HL-60 (cell line): ENCODE data around the gene YTHDF1.

Experiments used
- GABPA ChIP-seq: IDR thresholded peaks from 2 replicates; pipeline ENCODE4 v1.6.1; 2012; ENCODE audit warnings: low read depth
- POLR2AphosphoS5 ChIP-seq: IDR thresholded peaks from 2 replicates; pipeline ENCODE4 v1.6.1; 2012; ENCODE audit warnings: low read depth
- TF ChIP-seq, protein P1 (sequence below): IDR thresholded peaks from one replicate; pipeline ENCODE4 v1.5.1; 2011; ENCODE audit warnings: low read length, control low read depth, inconsistent platforms; ENCODE audit not compliant: insufficient read depth

DNA sequence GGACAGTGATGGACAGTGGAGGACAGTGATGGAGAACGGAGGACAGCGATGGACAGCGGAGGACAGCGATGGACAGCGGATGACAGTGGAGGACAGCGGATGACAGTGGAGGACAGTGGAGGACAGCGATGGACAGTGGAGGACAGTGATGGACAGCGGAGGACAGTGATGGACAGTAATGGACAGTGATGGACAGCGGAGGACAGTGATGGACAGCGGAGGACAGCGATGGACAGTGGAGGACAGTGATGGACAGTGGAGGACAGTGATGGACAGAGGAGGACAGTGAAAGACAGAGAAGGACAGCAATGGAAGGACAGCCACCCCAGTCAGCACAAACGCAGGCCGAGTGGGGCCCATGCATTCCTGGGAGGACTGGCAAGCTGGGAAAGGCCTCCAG, 41.7 kb upstream of the YTHDF1 start:
- TF ChIP-seq, protein P1, sequence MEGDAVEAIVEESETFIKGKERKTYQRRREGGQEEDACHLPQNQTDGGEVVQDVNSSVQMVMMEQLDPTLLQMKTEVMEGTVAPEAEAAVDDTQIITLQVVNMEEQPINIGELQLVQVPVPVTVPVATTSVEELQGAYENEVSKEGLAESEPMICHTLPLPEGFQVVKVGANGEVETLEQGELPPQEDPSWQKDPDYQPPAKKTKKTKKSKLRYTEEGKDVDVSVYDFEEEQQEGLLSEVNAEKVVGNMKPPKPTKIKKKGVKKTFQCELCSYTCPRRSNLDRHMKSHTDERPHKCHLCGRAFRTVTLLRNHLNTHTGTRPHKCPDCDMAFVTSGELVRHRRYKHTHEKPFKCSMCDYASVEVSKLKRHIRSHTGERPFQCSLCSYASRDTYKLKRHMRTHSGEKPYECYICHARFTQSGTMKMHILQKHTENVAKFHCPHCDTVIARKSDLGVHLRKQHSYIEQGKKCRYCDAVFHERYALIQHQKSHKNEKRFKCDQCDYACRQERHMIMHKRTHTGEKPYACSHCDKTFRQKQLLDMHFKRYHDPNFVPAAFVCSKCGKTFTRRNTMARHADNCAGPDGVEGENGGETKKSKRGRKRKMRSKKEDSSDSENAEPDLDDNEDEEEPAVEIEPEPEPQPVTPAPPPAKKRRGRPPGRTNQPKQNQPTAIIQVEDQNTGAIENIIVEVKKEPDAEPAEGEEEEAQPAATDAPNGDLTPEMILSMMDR = no peak
- TF ChIP-seq GABPA (no peak), POLR2AphosphoS5 (no peak)
